IPS-15b (cell line): ENCODE results near the gene ZC3H18.

Source experiments
- H3K27me3 ChIP-seq: one replicate; pipeline ENCODE4 v1.6.1; 2013; ENCODE audit warnings: low read length; ENCODE audit not compliant: control insufficient read depth, insufficient read depth
- H3K36me3 ChIP-seq: one replicate; pipeline ENCODE4 v1.6.1; 2013; ENCODE audit warnings: low read length; ENCODE audit not compliant: control insufficient read depth, insufficient read depth
- H3K4me1 ChIP-seq: one replicate; pipeline ENCODE4 v1.6.1; 2013; ENCODE audit warnings: mild to moderate bottlenecking, low read length; ENCODE audit not compliant: control insufficient read depth, insufficient read depth
- H3K4me3 ChIP-seq: one replicate; pipeline ENCODE4 v1.5.1; 2013; ENCODE audit warnings: low read depth, low read length
- H3K9ac ChIP-seq: one replicate; pipeline ENCODE4 v1.6.1; 2013; ENCODE audit warnings: low read depth, mild to moderate bottlenecking, low read length
- H3K9me3 ChIP-seq: one replicate; pipeline ENCODE4 v1.6.1; 2013; ENCODE audit warnings: mild to moderate bottlenecking, low read length; ENCODE audit not compliant: control insufficient read depth, insufficient read depth

The ZC3H18 gene

GRCh38 chr16:88527937-88528743 lies 42.1 kb upstream of the ZC3H18 start:
- H3K9me3 ChIP-seq: no peaks in the 10 kb centered on the region
- H3K36me3 ChIP-seq: peaks cover 13% of the 10 kb centered on the region
- H3K27me3 ChIP-seq: no peaks in the 10 kb centered on the region
- H3K4me3 ChIP-seq: no peak overlapping the region
- no peak overlapping the region for H3K9ac ChIP-seq
- no peaks in the 10 kb centered on the region for H3K4me1 ChIP-seq

GRCh38 chr16:88528902-88529318 lies 41.3 kb upstream of the ZC3H18 start:
- H3K27me3 ChIP-seq: no peaks in the 10 kb centered on the region
- H3K9me3 ChIP-seq: no peaks in the 10 kb centered on the region
- H3K4me3 ChIP-seq: no peak overlapping the region
- peaks cover 13% of the 10 kb centered on the region for H3K36me3 ChIP-seq
- H3K4me1 ChIP-seq: no peaks in the 10 kb centered on the region
- no peak overlapping the region for H3K9ac ChIP-seq

GRCh38 chr16:88529596-88529995 lies 40.6 kb upstream of the ZC3H18 start:
- Histone ChIP-seq H3K36me3 (peaks cover 13% of the 10 kb centered on the region), H3K27me3 (no peaks in the 10 kb centered on the region), H3K4me1 (no peaks in the 10 kb centered on the region), H3K9ac (no peak overlapping the region), H3K9me3 (no peaks in the 10 kb centered on the region), H3K4me3 (no peak overlapping the region)

GRCh38 chr16:88530051-88530857 lies 39.9 kb upstream of the ZC3H18 start:
- Histone ChIP-seq H3K4me1 (peaks cover 2% of the 10 kb centered on the region), H3K27me3 (no peaks in the 10 kb centered on the region), H3K4me3 (no peak overlapping the region), H3K9me3 (no peaks in the 10 kb centered on the region), H3K9ac (no peak overlapping the region), H3K36me3 (peaks cover 13% of the 10 kb centered on the region)

- H3K4me3 ChIP-seq: no peak overlapping the region
- H3K27me3 ChIP-seq: no peaks in the 10 kb centered on the region
- peaks cover 2% of the 10 kb centered on the region for H3K4me1 ChIP-seq
- peaks cover 15% of the 10 kb centered on the region for H3K36me3 ChIP-seq
- no peak overlapping the region for H3K9ac ChIP-seq
- no peaks in the 10 kb centered on the region for H3K9me3 ChIP-seq
These were observed 39.4 kb upstream of the ZC3H18 start for GRCh38 chr16:88530858-88531203.

- Histone ChIP-seq H3K36me3 (peaks cover 15% of the 10 kb centered on the region), H3K9ac (no peak overlapping the region), H3K27me3 (no peaks in the 10 kb centered on the region), H3K4me1 (peaks cover 2% of the 10 kb centered on the region), H3K4me3 (no peak overlapping the region), H3K9me3 (no peaks in the 10 kb centered on the region)
These were observed 38.9 kb upstream of the ZC3H18 start for GRCh38 chr16:88531346-88531745.

- H3K9ac ChIP-seq: no peak overlapping the region
- H3K9me3 ChIP-seq: no peaks in the 10 kb centered on the region
- peaks cover 2% of the 10 kb centered on the region for H3K4me1 ChIP-seq
- H3K36me3 ChIP-seq: peaks cover 15% of the 10 kb centered on the region
- no peaks in the 10 kb centered on the region for H3K27me3 ChIP-seq
- H3K4me3 ChIP-seq: no peak overlapping the region
These were observed 38.2 kb upstream of the ZC3H18 start for GRCh38 chr16:88531931-88532433.

- Histone ChIP-seq H3K36me3 (peaks cover 15% of the 10 kb centered on the region), H3K9ac (peak overlapping the region; percentile 16), H3K4me3 (peak overlapping the region; percentile 26), H3K27me3 (no peaks in the 10 kb centered on the region), H3K9me3 (no peaks in the 10 kb centered on the region), H3K4me1 (peaks cover 2% of the 10 kb centered on the region)
These were observed 37.6 kb upstream of the ZC3H18 start for GRCh38 chr16:88532434-88533241.

GRCh38 chr16:88533381-88533917 lies 36.8 kb upstream of the ZC3H18 start:
- peaks cover 15% of the 10 kb centered on the region for H3K36me3 ChIP-seq

GRCh38 chr16:88533932-88534637 lies 36.1 kb upstream of the ZC3H18 start:
- peaks cover 2% of the 10 kb centered on the region for H3K4me1 ChIP-seq
- peak overlapping the region; percentile 46 for H3K4me3 ChIP-seq
- H3K9ac ChIP-seq: peak overlapping the region; percentile 54
- no peaks in the 10 kb centered on the region for H3K9me3 ChIP-seq
- no peaks in the 10 kb centered on the region for H3K27me3 ChIP-seq
- peaks cover 11% of the 10 kb centered on the region for H3K36me3 ChIP-seq

More at GRCh38 chr16:88533381-88533917, 36.8 kb upstream of the ZC3H18 start:
- H3K9me3 ChIP-seq: no peaks in the 10 kb centered on the region
- H3K4me1 ChIP-seq: peaks cover 2% of the 10 kb centered on the region
- peak overlapping the region; percentile 39 for H3K4me3 ChIP-seq
- no peaks in the 10 kb centered on the region for H3K27me3 ChIP-seq
- peak overlapping the region; percentile 37 for H3K9ac ChIP-seq
